Measurements from ENCODE around the gene CALML6.

CALML6 gene

DNA sequence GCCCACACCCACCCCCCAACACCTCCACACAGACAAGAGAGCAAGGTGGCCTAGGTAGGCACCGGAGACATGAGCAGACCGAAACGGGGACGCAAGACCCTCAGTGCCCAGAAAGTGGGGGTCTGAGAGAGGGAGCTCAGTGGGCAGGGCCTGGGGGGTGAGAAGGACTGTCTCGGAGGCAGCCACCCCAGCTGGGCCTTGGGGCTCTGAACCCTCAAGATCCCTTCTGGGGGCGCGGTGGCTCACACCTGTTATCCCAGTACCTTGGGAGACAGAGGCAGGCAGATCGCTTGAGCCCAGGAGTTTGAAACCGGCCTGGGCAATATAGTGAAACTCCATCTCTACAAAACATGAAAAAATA is 15.1 kb upstream of the CALML6 start:
- no peak overlapping the region for H3K27ac ChIP-seq
- no peak for TF ChIP-seq ZFX (IDR thresholded peaks at IDR 0.05)
- TF ChIP-seq, protein P1, sequence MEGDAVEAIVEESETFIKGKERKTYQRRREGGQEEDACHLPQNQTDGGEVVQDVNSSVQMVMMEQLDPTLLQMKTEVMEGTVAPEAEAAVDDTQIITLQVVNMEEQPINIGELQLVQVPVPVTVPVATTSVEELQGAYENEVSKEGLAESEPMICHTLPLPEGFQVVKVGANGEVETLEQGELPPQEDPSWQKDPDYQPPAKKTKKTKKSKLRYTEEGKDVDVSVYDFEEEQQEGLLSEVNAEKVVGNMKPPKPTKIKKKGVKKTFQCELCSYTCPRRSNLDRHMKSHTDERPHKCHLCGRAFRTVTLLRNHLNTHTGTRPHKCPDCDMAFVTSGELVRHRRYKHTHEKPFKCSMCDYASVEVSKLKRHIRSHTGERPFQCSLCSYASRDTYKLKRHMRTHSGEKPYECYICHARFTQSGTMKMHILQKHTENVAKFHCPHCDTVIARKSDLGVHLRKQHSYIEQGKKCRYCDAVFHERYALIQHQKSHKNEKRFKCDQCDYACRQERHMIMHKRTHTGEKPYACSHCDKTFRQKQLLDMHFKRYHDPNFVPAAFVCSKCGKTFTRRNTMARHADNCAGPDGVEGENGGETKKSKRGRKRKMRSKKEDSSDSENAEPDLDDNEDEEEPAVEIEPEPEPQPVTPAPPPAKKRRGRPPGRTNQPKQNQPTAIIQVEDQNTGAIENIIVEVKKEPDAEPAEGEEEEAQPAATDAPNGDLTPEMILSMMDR (conservative IDR thresholded peaks at IDR 0.05): no peak

DNA sequence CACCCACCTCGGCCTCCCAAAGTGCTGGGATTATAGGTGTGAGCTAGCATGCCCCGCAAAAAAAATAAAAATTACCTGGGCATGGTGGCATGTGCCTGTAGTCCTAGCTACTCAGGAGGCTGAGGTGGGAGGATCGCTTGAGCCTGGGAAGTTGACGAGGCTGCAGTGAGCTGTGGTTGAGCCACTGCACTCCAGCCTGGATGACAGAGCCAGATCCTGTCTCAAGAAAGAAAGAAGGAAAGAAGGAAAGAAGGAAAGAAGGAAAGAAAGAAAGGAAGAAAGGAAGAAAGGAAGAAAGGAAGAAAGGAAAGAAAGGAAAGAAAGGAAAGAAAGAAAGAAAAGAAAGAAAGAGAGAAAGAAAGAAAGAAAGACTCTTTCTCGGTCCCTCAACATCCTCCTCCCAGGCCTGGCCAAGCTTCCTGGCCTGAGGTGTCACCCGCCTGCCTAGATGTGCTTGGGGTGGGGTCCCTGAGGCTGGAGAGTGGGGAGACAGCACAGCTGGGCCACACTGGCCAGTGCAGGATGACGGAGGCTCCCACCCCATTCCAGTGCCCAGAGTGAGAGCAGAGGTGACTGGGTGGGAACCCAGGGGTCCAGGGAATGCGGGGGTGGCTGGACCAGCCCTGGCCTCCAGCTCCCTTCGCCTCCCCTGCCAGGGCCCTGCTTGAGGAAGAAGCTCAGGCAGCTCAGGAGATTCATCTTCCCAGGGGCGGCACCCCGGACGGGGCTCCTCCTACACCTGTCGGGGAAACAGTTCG is 14.0 kb upstream of the CALML6 start:
- TF ChIP-seq, protein P1 (conservative IDR thresholded peaks at IDR 0.05): no peak
- TF ChIP-seq ZFX (IDR thresholded peaks at IDR 0.05): no peak
- no peak overlapping the region for H3K27ac ChIP-seq

DNA sequence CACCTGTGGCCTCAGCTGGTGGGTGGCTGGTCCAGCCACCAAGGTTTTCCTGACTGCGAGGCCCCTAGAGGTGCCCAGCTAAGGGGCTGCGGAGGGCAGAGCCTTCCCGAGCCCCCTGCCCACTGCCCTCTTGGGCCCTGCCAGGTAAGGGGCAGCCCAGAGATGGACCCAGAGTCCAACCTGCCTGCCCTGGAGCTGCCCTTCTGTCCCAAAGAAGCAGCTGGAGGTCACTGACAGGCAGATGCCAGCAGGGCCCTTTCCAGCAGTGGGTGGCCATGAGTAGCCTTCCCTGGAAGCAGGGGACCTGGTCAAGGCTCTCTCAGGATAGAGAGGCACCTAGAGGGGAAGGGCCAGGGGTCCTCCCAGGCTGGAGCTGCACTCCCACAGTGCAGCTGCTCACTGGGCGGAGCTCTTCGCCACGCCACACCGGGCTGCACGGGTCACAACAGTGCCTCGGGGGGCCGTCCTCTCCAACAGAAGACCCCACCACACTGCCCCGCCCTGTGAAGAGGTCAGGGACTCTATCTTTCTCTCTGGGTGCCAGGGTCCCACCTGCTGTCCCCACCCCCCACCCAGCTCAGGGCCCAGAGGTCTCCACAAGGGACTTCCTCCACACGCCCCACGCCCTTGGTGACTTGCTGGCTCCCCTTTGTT is 13.3 kb upstream of the CALML6 start:
- H3K27ac ChIP-seq: no peak overlapping the region
- TF ChIP-seq, protein P1 (conservative IDR thresholded peaks at IDR 0.05): no peak
- TF ChIP-seq ZFX (IDR thresholded peaks at IDR 0.05): no peak

DNA sequence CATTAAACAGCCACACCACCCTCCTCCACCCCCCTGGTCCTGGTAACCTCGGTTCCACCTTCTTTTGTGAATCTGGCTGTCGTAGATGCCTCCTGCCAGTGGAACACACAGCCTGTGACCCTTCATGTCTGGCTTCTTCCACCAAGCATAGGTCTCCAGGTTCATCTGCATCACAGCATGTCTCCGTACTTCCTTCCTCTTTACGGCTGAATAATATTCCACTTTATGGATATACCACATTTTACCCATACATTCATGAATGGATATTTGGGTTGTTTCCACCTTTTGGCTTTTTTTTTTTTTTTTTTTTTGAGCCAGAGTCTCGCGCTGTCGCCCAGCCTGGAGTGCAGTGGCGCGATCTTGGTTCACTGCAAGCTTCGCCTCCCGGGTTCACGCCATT is 11.8 kb upstream of the CALML6 start:
- H3K27ac ChIP-seq: no peak overlapping the region
- TF ChIP-seq, protein P1 (conservative IDR thresholded peaks at IDR 0.05): no peak
- no peak for TF ChIP-seq ZFX (IDR thresholded peaks at IDR 0.05)

DNA sequence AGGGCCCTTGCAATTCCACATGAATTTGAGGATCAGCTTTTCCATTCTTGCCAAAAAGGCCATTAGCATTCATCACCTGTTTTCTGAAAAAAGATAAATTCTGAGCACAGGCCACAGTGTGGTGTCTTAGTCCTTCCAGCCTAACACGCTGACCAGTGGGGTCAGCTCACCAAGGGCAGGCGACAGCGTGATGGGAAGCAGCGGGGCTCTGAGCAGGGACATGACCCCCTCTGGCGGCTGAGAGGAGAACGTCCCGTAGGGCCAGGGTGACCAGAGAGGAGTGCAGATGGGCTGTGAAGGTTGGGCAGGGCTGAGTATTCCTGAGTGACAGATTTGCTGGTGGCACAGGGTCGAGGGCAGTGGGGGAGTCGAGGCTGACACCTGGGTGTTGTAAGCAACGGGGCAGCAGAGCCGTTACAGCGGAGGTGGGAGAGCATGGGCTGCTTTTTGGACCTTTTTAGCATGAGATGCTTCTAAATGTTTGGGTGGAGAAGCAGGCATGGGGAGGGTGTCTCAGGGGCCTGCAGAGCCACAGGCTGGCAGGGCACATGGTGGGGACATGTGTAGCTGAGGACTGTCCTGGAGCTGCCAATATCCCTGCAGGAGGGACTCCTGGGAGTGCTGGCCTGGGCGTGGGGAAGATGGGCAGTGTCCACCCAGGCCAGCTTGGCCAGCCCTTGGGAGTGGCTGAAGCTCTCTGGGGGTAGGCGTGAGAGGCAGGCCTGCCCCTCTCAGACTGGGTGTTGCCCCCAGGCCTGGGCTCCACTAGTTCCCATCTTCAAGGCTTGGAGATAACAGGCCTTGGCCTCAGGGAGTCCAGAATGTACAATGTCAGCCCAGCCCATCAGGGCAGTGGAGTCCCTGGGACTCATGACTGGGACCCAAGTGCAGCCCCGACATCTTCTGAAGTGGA is 8.6 kb upstream of the CALML6 start:
- peak overlapping the region; percentile 86 for H3K27ac ChIP-seq
- TF ChIP-seq, protein P1 (conservative IDR thresholded peaks at IDR 0.05): peak; percentile 98
- TF ChIP-seq ZFX (IDR thresholded peaks at IDR 0.05): no peak

DNA sequence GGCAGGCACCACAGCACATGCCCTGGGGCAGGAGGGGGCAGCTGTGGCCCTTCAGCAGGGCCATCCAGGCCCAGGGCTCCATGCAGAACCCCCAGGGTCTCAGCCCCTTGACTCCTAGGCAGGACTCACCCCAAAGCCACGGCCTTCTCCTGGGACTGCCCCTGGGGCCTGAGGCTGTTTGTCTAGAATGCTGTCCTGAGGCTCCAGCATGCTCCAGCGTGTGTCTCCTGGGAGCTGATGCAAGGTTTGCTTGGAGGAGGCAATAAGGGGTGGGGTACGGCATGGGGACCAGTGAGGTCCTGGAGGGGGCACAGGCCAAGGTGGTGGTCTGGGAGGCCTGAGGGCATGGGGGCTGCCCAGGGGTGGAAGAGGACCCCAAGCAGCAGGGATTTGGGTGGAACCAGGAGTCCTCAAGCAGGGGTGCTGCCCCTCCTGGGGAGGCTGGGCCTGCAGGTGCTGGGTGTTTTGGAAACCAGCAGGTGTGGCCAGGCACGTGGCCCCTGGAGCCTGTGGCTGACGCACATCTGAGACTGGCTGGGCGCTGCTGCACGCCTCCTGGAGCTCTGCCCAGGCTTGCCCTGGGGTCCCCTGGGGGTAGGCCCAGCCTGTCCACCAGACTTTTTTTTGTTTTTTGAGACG is 7.8 kb upstream of the CALML6 start:
- no peak for TF ChIP-seq ZFX (IDR thresholded peaks at IDR 0.05)
- TF ChIP-seq, protein P1 (conservative IDR thresholded peaks at IDR 0.05): no peak
- H3K27ac ChIP-seq: peak overlapping the region; percentile 86
